GM21367 (cell line): Measurements from ENCODE around the gene SLC6A20.

Source experiments
- ATAC-seq: cut with Tn5 transposase; IDR thresholded peaks from one replicate; pipeline ENCODE4 v1.9.1; 2021; ENCODE audit not compliant: unreplicated experiment

Gene SLC6A20

DNA sequence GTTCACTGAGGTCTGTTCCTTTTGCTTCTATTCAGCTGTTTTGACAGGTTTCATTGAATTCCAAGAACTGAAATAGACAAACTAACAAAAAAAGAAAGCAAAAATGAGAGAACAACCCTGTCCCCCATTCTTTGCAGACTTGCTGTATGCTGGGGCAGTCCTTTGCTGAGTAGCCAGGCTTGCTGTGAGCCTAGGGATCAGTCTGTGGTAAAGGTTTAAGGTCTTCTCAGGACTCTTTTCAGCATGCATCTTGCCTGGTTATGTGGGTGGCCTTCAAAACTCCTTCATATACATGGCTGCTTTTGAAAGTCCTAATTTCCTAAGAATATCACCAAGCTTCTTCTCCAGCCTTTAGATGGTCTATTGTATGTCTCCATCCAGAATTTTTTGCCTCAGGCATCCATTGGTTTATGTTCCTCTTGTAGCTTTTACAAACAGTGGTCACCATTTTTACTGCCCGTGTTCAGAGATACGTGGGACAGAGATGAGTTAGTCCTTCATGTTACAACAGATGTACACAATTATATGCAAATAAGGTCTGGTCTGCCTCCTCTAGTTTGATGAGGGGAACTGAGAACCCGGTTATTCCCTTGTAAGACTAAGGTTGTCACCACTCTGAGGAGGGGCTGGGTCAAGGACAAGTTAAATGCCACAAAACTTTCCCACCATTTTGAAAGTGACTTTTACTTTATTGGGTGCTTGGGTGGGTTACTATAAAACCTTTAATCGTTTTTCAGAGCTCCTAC, 65.8 kb downstream of the SLC6A20 start:
- no peak for ATAC-seq

DNA sequence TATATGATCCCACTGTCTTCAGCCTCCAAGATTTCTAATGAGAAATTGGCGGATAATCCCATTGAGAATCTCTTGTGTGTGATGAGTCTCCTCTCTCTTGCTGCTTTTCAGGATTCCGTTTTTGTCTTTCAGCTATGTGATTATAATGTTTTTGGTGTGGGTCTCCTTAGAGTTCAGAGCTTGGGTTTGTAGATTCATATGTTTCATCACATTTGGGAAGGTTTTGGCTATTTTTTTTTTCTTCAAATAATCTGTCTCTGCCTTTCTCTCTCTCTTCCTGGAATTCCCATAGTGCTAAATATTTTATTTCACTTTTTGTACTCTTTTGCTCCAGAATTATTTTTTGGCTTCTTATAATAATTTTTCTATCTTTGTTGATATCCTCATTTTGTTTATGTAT, 66.7 kb downstream of the SLC6A20 start:
- no peak for ATAC-seq

DNA sequence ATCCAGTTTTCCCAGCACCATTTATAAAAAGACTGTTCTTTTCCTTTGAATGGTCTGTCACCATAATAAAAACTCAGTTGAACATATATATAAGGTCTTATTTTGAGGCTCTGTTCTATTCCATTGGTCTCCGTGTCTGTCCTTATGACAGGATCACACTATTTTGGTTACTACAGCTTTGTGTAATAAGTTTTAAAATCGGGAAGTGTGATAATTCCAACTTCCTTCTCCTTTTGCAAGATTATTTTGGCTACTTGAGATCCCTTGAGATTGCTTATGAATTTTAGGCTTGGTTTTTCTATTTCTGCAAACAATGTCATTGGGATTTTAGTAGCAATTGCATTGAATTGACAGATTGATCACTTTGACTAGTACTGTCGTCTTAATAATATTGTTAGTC, 71.4 kb downstream of the SLC6A20 start:
- ATAC-seq: no peak

DNA sequence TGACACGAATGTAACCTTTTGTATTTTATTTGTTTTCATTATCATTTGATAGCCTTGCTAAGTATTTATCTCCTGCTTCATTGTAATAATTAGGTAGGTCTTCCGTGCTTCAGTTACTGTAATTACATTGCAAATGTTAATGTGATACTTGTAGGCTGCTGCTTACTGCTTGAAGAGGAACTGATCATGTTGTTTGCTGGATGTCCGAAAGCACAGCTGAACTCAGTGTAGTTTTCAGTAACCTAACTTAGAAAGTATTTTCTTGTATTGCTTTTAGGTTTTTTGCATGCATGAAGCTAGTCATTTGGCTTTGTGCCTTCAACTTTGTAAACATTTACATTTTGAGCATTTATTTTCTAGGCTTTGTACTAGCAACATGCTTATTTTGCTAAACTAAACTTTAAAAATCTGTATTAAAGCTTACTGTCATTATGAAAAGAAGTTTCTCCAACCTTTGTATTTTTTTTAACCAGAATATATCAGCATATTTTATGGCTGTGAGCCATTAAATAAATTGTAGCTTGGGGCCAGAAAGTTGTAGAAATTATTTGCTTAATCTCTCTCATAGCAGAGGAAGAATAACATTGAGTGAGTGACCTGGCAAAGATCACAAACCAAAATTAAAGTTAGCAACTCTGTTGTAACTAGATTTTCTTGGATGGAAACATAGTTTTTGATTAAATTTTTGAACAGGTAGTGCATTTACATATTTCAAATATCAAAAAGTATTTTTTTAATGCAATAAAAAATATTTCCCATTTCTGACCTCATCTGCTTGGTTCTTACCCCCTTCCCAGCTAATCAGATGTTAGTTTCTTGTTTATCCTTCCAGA, 76.5 kb downstream of the SLC6A20 start:
- no peak for ATAC-seq

DNA sequence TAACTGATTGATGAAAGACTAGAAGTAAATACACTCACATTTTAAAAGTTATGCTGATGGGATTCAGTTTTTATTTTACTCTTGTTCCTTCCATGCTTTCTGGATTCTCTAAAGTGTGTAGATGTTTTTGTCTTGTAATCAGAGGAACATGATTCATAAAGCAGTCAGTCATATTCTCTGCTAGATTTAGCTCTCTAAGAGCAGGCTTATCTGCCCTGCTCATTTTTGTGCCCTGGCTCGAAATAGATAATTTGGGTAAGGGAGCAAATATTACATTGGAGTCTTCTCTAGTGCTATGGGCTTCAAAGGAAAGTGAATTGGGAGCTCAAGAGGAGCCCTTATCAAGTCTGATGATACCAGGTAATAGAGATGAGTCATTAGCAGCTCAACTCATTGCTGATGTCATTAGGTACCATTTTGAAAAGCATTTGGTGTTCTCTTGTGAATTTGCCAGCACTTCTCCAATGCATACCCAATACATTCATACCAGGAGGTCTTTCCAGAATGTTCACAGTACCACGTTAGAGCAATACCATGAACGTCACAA, 79.5 kb downstream of the SLC6A20 start:
- ATAC-seq: no peak

- ATAC-seq: no peak
Observed at GRCh38 chr3:45715945-45716344, 80.4 kb downstream of the SLC6A20 start.

- no peak for ATAC-seq
Observed at GRCh38 chr3:45712434-45713110, 83.8 kb downstream of the SLC6A20 start.

DNA sequence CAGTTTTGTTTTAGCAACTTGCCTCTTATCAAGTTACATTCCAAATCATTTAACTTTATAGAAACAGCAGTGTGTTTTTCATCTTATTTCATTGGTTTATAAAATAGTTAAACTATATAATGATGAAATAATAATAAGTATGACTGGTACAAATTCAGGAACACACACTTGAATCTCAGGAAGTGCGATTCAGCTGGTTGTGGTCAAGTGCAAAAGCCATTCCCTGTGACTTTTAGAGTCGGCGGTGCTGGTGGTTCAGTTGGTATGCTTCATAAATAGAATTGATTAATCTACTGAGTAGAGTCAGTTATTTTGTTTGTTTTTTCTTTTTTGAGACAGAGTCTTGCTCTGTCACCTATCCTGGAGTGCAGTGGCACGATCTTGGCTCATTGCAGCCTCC, 84.4 kb downstream of the SLC6A20 start:
- no peak for ATAC-seq

DNA sequence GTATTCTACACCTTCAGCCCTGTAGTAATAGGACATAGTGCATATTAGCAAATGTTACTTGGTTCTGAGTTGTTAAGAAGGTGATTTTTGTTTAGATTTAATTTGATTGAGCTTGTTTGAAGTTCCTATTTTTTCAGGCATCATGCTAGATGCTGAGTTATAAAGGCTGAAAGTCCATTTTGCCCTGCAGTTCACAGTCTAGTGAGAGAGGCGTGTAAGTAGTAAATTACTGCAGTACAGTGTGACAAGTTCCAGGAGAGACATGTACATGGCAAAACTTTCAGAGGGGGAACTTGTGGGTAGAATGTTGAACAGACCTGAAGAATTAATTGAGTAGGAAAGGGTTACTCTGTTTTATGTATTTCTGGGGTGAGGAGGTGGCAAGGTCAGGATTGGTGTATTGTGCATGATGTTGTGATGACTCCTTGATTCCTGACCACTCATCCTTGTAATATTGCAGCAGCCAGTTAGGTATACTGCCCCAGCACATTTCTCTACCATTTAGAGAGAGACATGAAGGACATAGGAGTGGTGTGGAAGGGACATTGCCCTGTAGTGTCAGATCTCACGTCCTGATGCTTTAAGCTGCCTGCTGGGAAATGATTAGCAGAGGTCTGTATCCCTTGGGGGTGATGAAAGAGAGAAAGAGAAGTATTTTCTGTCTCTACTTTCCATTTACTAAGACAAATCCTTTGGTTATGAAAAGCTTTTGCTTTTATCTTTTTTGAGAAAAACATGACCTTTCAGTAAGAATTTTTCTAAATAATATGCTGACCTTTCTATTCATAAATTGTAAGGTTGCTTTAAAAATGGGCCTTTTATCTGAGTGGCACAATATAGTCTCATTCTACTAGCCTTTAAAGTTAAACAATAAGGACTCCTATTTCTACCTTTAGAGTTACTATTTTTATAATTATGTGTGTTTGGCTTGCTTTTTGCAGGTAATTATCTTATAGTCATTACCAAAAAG, 90.2 kb downstream of the SLC6A20 start:
- ATAC-seq: no peak
